ENCODE results near the gene CLMN.

DNA sequence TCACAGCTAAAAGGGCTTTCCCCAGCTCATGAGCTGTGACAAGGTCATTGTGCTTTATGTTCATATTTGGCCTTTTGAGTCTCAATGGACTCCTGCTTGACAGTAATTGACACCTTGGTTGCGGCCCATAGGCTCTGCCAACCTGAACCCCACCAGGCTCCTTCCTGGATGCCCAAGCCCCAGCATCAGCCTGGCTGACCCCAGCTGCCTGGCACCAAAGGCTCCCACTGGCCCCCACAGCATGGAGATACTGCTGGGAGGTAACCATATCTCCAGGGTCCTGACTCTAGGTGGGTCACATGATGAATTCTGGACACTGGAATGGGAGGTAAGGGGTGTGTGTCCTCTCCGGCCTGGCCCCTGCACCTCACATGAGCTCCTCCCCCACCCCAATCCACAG lies 50.2 kb downstream of the CLMN start:
- TF ChIP-seq, protein P1, sequence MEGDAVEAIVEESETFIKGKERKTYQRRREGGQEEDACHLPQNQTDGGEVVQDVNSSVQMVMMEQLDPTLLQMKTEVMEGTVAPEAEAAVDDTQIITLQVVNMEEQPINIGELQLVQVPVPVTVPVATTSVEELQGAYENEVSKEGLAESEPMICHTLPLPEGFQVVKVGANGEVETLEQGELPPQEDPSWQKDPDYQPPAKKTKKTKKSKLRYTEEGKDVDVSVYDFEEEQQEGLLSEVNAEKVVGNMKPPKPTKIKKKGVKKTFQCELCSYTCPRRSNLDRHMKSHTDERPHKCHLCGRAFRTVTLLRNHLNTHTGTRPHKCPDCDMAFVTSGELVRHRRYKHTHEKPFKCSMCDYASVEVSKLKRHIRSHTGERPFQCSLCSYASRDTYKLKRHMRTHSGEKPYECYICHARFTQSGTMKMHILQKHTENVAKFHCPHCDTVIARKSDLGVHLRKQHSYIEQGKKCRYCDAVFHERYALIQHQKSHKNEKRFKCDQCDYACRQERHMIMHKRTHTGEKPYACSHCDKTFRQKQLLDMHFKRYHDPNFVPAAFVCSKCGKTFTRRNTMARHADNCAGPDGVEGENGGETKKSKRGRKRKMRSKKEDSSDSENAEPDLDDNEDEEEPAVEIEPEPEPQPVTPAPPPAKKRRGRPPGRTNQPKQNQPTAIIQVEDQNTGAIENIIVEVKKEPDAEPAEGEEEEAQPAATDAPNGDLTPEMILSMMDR (IDR thresholded peaks at IDR 0.05 in 2 of 3, conservative IDR thresholded peaks at IDR 0.05 in 1 of 3; ENCODE audit: borderline replicate concordance in 1 of 3, insufficient read depth in 1 of 3, low read depth in 2 of 3, low read length in 2 of 3): no peak
- TF ChIP-seq POLR2A (IDR thresholded peaks at IDR 0.05; ENCODE audit: borderline replicate concordance, extremely low read depth, insufficient read depth, insufficient read length): no peak
- no peak for TF ChIP-seq POLR2AphosphoS5 (IDR thresholded peaks at IDR 0.05; ENCODE audit: low read depth, low read length)
- no peak for TF ChIP-seq EZH2 (IDR thresholded peaks at IDR 0.05)
- no peak for TF ChIP-seq REST (IDR thresholded peaks at IDR 0.05; ENCODE audit: low read depth)
- TF ChIP-seq TCF7L2 (IDR thresholded peaks at IDR 0.05; ENCODE audit: borderline replicate concordance, extremely low read depth, insufficient read depth, insufficient read length): no peak
- no peak for TF ChIP-seq ZFX (IDR thresholded peaks at IDR 0.05)
- no peak for TF ChIP-seq EGR1 (IDR thresholded peaks at IDR 0.05; ENCODE audit: low read depth)
- no peak for TF ChIP-seq EZH2phosphoT487 (IDR thresholded peaks at IDR 0.05; ENCODE audit: borderline replicate concordance)
- TF ChIP-seq, protein P2, sequence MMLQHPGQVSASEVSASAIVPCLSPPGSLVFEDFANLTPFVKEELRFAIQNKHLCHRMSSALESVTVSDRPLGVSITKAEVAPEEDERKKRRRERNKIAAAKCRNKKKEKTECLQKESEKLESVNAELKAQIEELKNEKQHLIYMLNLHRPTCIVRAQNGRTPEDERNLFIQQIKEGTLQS (IDR thresholded peaks at IDR 0.05): no peak
- no peak for TF ChIP-seq ZNF274 (IDR thresholded peaks at IDR 0.05; ENCODE audit: low read depth, low read length)
- TF ChIP-seq SRF (IDR thresholded peaks at IDR 0.05; ENCODE audit: low read depth): no peak
- no peak for TF ChIP-seq CEBPB (IDR thresholded peaks at IDR 0.05; ENCODE audit: low read depth)
- TF ChIP-seq CBX3 (IDR thresholded peaks at IDR 0.05; ENCODE audit: low read depth): no peak
